Activated CD8-positive, alpha-beta memory T cell treated with anti-CD3 and anti-CD28 coated beads for 1 hour (primary cell): ENCODE measurements around the gene KLC1.
A peak's percentile ranks its signal among the peaks of the same experiment; 100 is the strongest.

Experiments used
- DNase-seq, 2 donors: peaks; one replicate each; pipeline ENCODE4 v3.0.0-alpha.2; 2020; ENCODE audit warnings: low read depth in 1 of 2; ENCODE audit errors: extremely low read depth in 1 of 2

The KLC1 gene

DNA sequence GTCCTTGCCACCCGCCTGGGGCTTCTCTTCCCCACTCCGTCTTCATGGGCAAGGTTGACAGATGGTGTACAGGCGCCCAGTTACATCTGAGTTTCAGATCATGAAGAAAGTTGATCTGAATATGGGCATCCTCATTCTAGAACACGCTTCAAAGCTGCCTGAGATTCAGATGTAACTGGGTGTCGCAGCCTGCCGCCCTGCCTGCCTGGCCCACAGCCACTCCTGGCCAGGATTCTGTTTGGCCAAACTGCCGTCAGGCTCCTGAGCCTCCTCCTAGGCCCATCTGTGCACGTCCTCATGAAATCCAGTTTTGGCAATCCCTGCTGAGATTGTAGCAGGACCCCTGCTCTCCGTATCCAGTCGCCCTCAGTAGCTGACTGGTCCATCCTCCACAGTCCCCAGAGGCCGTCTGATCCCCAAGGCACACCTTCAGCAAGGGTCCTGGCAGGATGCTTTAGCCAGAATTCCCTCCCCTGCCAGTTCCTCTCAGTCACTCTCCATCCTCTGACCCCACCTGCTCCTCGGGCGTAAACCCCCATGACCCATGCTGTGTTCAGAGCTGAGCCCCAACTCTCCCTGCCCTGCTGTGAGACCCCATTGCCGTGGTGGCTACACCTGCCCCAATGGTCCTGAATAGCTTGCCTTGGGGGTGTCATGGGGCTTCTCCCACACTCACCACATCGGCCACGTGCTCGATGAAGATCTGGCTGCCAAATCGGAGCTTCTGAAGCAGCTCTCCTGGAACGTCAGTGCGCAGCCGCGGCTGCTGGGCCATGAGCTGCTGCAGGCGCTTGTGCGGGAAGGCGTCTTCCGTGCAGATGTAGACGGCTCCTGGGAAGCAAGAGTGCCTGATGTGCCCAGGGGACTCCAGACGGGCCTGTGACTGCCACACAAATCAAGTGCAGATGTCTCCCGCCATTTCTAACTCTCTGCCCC lies 73.8 kb downstream of the KLC1 start:
- DNase-seq = no peak

DNA sequence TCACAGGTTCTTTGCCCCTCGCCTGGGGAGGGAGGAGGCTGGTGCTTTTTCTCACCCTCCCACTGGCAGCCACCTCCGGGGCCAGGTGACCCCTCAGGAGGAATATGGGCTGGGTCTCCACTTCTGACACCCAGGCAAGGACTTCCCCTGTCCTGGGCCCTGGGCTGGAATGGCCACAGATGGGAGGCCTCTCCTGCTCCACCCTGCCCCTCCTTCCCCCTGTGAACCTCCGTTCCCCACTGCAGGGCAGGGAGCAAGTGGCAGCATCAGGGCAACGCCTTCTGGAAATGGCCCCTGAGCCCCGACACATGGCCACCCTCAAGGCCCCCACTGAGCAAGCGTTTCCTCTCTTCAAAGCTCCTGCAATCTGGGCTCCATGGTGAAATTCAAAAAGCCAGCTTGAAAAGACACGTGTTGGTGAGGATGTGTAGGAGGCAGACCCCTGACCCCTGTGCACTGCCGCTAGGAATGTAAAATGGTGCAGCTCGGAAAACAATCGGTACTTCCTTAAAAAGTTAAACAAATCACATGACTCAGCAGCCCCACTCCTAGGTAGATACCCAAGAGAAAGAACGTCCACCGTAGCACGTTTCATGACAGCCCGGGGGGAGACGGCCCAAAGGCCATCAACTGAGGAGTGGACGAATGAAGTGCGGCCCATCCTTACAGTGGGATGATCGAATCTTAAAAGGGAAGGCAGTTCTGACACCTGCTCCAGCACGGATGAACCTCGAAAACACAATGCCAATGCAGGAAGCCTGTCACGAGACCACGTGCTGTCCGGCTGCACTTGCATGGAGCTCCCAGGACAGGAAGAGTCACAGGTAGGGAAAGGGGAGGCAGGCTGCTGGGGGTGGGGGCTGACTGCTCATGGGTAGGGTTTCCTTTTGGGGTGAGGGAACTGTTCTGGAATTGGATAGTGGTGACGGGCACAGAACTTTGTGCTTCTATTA lies 74.7 kb downstream of the KLC1 start:
- DNase-seq = no peak

DNA sequence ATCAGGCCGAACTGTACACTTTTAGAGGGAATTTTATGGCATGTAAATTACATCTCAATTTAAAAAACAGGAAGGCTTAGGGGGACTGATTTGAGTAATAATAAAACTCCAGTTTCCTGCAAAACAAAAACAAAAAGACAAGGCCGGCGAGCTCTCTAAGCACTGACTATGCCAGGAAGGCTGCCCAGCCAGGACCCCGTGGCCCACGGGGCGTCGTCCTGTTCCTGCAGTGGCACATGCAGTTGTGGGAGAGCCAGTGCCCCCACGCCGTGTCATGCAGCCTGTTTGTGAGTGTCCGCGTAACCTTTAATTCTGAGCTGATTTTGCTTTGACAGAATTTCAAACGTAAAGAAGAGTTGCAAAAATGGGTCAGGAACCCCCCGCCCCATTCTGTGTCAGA lies 75.7 kb downstream of the KLC1 start:
- no peak for DNase-seq

DNA sequence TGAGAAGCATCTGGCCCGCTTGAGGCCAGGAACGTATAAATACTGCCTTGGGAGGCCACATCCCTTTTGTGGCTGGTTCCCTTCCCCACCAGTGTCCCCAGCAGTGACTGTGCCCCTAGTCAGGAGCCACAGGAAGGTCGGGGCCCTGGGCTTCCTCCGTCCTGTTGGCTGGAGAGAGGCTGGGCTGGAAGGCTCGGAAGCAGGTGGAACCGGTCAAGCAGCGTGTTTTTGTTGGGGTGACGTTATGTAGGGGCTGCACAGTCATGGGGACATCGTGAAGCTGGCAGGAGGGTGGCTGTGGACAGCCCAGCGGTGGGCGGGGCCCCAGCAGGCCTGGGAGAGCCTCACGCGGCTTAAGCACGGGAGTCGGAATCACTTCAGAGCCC lies 76.1 kb downstream of the KLC1 start:
- no peak for DNase-seq

DNA sequence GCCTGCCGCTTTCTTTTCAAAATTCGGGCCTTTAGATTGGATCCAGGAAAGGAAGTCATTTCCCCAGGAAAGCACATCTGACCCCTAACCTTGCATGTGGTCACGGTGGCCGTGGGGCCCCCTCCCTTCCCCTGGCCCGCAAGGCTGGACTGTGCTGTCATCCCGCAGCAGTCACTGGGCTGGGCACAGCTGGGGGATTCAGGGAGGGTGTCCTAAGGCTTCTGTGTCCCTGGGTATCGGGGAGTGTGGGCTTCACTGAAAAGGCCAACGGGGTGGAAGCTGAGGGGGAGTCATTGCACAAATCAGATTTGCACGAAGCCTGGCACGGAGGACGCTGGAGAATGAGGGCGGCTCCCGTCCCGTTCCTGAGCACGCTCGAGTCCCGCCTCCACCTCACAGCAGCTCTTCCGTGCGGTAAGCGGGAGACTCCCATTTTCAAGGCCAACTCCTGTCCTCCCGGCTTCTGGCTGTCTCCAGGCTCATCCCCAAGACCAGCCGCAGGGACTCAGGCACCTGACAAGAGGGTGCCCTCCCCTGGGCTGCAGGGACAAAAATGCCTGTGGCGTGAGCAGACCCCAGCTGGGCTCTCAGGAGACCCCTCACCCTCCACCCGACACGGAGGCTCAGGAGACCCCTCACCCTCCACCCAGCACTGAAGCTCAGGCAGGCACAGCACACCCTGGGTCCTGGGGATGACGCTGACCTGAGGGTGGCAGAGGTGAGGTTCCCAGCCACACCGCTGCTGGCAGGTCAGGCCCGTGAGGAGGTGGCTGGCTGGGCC lies 76.7 kb downstream of the KLC1 start:
- no peak for DNase-seq

DNA sequence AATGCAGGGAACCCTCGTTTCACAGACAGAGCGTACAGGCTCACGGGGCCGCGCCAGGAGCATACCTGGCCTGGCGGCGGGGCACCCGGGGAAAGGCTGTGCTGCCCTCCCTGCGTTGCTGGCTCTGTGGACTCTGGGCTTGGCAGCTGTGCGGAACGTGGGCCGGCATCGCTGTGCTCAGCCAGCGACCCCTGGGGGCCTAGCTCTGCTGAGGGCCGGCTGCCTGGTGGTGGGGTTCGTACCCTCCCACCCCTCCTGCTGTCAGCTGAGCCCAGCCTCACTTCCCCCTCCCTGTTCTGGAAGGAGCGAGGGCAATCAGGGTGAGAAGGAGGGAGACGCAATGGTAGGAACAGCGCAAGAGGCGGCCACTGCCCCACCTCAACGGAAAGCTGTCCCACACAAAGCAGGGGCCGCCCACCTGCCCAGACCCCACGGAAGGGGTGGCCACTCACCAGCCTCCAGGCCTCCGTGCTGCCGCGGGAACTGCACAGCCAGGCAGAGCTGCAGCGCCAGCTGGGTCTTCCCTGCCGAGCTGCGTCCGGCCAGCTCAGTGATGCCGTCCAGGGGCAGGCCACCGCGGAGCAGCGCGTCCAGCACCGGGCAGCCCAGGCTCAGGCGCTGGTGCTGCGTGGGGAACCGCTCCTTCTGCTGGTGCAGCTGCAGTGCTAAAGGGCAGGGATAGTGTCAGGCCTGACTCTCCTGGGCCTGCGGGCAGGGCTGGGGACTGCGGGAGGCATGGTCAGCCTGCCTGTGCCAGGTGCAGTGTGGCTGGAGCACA lies 77.7 kb downstream of the KLC1 start:
- no peak for DNase-seq

DNA sequence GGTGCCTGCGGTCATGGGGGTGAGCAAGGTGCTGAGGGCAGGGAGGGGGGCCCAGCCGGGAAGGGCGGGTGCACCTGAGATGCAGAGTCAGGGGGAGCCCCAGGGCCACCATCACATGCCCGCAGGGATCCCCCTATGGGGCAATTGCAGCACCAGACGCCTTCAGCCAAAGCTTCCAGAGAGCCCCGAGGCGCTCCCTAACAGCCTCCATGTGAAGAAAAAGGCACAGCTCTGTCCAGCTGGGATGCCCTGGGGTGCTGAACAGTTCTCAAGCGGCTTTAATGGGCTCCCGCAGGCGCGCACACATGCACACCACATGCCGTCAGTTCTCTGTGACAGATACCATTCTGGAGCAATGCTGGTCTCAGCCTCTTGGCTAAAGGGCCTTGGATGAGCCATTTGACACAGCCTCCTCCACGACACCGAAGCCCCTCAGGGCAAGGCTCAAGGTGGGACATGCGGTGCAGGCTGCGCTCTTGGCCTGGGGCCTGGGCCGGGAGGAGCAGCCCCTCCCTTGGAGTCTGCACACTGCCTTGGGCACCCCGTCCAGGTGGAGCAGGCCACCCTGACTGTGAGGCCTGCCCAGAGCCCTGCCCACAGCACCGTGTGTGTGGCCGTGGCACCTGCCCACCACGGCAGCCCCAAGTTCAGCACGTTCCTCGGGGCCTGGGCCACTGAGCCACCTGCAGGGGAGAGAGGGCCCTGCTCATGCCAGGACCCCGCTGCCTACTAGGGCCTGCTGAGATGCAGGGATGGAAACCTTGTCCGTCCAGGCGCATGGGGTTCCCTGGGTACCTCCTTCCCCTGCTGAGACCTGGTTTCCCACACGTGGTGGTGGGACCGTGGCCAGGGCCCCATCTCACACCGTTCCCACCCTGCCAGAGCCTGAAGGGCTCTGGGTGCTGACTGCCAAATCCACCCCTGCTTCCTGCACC lies 78.6 kb downstream of the KLC1 start:
- no peak for DNase-seq

DNA sequence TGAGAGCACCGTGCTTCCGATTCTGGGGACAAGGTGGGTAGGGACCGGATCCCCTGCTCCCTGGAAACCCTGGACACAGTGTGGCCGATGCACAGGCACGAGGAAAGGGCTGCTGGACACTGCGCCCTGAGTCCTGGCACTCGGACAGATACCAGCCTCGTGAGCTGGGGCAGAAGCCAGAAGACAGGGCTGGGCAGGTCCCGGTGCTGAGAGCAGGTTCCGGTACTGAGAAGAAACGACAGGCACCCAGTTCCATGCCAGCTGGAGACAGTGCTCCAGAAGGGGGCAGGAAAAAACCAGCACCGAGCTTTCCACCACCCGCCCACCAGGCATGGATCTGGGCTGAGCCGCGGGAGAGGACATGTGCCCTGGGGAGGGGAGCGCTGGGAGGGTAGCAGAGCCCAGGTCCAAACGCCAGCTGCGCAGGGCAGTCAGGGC lies 79.8 kb downstream of the KLC1 start:
- DNase-seq = no peak

DNA sequence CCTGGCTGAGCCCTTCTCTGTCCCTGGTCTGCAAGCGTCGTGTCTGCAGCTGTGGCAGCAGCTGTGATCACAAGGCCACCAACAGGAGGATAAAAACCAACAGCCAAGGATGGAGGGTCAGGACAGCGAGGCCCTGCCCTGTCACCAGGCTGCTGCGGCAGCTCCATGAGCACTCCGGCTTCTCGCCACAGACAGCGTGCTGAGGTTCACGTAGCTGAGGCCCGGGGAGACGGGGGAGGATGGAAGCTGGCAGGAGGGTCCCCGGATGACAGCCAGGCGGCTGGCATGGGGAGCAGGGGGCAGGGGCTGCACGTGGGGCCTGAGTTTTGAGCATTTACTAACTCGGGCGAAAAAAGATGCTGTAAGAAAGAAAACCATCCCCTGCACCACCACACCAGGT lies 80.8 kb downstream of the KLC1 start:
- DNase-seq = no peak

DNA sequence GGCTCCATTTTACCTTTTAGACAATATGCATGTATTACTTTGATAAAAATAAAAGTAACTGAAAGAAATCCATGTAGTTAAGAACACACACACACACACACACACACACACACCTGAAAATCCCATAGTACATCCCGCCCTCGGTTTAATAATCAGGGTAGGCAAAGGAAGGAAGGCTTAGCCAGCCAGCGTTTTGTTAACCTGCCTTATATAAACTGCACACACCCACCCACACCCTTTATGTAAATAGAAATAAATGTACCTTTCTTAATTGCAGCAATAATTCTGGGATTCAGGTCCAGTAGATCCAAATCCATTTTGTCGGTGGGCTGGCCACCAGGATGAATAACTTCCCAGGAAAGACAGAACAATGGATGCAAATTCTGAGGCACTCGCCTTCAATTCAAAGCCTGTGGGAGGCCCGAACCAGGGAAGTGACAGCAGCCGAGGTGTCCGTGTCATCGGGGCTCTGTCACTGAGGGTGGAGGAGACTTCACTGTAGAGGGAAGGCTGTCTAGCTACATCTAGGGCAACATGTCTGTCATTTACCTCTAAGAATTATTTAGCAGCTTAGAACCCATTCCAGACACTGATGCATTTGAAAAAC lies 81.9 kb downstream of the KLC1 start:
- DNase-seq = no peak

DNA sequence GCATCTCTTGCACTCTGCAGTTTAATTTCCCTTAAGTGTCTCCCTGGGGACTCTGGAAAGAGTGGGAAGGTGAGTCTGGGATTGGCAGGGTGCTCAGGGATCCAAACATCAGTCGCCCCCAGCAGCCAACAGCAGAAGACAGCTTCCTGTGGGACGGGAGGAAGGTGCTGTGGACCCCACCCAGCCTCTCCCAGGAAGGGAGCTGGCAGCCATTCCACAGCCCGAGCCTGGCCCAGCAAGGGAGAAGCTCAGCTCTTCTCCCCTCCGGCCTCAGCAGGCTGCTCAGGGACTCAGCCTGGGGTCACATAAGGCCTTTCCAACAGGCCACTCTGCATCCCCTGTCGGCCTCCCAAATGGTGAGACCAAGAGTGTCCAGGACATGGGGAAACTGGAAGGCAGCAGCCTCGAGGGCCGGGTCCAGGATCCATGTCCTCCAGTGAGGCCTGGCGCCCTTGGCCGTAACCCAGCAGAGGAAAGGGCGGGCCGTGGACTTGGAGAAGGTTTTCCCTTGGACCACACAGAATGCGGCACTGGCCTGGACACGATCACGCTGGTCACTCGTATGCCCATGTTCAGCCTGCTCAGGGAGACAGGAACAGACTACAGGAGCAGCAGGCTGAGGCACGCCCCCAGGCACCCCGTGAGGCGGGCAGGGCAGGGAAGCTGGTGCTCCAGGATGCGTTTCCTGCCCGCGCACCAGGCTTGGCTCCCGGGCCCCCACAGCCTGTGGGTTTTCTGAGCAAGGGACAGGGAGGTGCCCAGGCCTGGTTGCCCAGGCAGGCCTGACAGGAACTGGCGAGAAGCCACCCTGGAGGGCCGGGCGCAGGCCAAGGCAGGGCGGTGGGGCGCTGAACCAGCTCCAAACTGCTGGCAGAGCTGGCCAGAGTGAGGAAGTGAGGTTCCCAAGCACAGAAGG lies 82.8 kb downstream of the KLC1 start:
- DNase-seq = no peak

DNA sequence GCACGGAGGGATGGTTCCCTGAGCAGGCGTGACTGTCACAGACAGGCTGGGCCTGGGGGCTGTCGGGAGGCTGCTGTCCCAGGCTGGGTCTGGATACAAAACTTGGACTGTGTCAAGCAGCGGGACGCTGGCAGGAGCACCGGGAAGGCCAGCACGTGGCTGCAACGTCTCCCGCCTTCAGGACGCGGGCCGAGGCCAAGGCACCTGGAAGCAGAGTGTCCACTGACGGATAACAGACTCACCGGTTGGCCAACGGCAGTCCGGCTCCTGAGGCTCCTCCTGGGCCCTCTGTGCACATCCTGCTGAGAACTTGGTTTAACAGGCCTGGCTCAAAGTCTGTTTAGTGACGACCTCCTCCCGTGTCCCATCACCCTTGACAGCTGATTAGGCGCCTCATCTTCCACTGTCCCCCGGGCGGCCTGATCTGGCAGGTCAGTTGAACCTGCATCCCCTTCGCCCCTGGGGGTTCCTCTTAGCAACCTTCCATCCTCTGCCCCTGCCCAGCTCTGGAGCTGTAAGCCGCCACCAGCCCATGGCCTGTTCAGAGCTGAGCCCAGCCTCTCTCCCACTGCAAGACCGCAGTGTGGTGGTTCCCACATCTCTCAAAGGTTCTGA lies 83.7 kb downstream of the KLC1 start:
- no peak for DNase-seq

DNA sequence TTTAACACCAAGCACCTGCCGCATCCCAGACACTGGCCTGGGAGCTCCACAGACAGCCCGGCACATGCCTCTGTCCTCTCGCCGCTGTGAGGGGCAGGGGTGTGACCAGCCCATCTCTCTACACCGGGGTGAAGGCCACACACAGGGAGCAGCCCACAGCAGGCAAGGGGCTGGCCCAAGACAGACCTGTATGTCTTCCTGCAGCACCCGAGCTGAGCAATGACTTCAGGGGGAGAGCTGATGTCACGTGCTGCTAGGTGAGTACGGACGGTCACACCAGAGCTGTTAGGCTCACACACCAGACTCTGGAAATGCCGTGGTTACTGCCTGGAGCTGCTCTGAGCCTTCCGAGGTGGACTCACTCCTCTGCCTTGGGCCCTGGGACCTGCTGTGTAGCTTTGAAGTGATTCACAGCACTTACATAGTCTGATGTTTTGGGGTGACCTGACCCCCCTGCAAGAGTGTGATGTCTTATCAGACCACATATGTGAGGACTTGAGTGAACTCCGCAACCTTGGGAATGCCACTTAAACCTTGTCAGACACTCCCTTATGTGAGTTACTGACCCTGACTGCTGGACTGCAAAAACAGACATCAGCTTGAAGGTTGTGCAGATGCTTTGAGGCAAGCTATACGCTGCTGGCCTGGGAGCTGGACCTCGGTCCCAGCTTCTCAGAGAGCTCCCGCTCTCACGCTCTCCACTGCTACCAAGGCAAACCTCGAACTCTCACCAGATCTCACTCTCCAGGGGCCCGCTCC lies 84.5 kb downstream of the KLC1 start:
- DNase-seq = no peak

DNA sequence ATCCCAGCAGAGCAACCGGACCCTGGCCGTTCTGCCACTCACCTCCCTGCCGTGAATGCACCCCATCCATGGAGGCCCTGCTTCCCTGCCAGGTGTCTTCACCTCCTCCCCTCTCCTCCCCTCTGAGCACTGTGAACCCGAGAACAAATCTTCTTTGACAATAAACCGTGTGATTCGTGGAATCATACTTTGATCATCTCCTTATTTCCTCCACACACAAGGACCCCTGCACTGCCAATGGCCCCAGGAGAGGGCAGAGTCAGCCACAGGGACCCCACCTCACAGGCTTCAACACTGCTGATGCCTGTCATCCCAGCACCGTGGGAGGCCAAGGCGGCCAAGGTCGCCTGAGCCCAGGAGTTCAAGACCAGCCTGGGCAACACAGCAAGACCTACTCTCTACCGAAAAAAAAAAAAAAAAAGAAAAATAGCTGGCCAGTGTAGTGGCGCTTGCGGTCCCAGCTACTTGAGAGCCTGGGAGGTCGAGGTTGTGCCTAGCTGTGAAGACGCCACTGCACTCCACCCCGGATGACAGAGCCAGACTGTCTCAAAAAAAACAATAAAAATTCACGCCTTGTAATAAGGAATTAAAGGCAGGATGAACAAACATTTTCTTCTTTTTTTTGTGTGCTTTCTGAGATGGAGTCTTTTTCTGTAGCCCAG lies 85.2 kb downstream of the KLC1 start:
- DNase-seq = no peak

DNA sequence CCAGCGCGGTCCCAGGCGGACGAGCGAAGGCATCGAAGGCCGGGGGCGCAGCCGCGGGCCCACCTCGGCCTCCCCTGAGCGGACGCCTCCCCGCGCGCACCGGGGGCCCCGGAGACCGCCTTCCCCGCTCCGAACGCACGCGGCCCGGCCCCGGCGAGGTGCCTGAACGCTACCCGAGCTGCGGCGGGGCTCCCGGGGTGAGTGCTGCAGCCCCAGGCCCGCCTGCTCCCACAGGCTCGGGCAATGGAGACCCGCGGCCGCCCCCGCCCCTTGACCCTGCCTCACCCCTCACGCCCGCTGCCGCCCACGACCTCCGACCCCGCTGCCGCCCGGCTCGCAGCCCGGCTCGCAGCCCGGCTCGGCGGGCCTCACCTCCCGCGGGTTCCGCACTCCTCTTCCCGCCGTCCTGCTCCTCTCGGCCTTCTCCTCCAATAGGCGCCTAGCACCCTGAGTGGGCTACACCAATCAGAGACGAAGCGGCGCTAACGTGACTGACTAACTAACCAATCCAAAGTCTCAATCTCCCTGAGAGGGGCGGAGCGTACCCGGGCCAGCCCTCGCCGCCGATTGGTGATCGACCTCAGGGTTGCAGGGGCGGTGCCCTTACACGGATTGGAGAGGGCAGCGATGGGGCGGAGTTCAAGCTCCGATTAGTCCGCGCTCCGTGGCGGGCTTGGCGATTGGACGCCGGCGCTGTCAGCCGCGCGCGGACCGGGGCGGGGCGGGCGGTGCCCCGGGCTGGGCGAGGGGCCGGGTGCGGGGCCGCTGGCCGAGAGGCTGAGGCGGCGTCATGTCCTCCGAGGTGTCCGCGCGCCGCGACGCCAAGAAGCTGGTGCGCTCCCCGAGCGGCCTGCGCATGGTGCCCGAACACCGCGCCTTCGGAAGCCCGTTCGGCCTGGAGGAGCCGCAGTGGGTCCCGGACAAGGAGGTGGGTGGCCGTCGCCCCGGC lies 86.3 kb downstream of the KLC1 start, which contains the start of the genes XRCC3 and ZFYVE21:
Gene XRCC3 (minus strand): TSS at position 400 of the 949 bp plus-strand sequence. CDS start 4,364 bp downstream, outside the sequence.
Gene ZFYVE21 (plus strand): TSS at position 759 of the 949 bp plus-strand sequence. CDS start 32 bp downstream, at position 791.
- peak; percentile 98 to 99 for DNase-seq
